ENCODE data around the gene VTI1A. TPM values are rescaled to one million over a fixed set of nuclear protein-coding genes. Genes with fewer than 3 reads are reported as not detected.

The VTI1A gene
- total and polyA plus RNA-seq, 2 of the 4 experiments (the other 2 are of a cell fraction) = 9.7 to 24.9 TPM

DNA sequence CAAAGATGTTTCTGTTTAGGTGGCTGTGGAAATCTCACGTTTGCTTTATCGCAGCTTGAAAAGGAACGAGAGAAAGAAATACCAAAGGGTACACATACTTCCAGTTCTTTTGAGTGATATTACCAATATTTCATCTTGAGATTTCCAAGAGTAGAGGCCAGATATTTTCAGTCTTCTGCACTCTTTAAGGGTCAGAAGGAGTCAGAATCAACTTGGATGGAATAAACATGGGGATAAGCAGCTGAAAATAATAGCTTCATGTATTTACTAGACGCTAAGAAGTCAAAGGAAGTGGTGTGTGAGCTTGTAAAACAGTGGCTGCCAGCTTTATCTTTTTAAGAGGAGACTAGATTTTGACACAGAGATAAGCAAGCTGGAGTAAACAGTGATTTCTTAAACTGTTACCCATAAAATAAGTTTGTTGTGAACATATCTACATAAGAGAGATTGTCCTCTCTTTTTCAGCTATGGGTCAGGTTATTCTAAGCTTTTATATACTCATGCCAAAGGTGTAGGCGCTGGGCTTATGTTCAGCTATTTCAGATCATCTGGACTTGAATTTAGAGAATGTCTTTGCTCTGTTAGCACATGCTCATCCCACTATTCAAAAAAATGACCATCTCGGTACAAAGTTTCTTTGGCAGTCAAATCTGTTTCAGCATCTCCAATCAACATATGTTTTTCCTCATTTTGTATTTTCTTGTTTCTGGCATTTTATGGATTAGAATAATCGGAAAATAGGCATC is 332.2 kb downstream of the VTI1A start:
- intact Hi-C loops (cut with micrococcal nuclease) (loop anchor here (2.0 to 5.0 kb wide), 2 partner anchors 14 to 173 kb away; partner anchors contain the start of gene TCF7L2), in situ Hi-C loops (cut with MboI; ENCODE audit: low sequenced_read_pairs) (no loop called here), dilution Hi-C loops (cut with HindIII; ENCODE audit: low sequenced_read_pairs, unreplicated experiment) (no loop called here)
- Histone ChIP-seq H3K36me3 (ENCODE audit: control insufficient read depth, insufficient read depth, low read length) (no peaks in the 10 kb centered on the region), H3K4me1 (ENCODE audit: control insufficient read depth, insufficient read depth, low read length) (no peaks in the 10 kb centered on the region; the same call in 1 of the 2 replicates), H3K27me3 (ENCODE audit: control insufficient read depth, insufficient read depth, low read length) (no peaks in the 10 kb centered on the region), H4K5ac (ENCODE audit: low read depth, low read length) (no peak overlapping the region), H4K20me1 (ENCODE audit: insufficient read depth, low read length) (no peaks in the 10 kb centered on the region), H3K27ac (ENCODE audit: insufficient read depth, low read length) (no peak overlapping the region), H2AFZ (replicated peaks; ENCODE audit: low read length, poor library complexity) (no peak overlapping the region), H2AK9ac (replicated peaks; ENCODE audit: low read depth, low read length, poor library complexity) (no peak overlapping the region), H2BK120ac (ENCODE audit: low read depth, low read length) (no peak overlapping the region), H2BK15ac (ENCODE audit: low read depth, low read length) (no peak overlapping the region), H4K8ac (ENCODE audit: low read depth in 2 of 2, low read length in 2 of 2) (no peak overlapping the region), H3K9ac (ENCODE audit: low read depth, low read length) (no peak overlapping the region), H3K4me2 (ENCODE audit: low read depth, low read length) (peak overlapping the region; percentile 61; the same call in 1 of the 2 replicates), H2BK5ac (ENCODE audit: low read depth, low read length, poor library complexity, severe bottlenecking) (no peak overlapping the region), H3K4me3 (ENCODE audit: insufficient read depth, low read depth, low read length) (no peak overlapping the region), H3K4ac (ENCODE audit: low read depth, low read length) (no peak overlapping the region), H3K14ac (replicated peaks; ENCODE audit: low read depth, low read length) (no peak overlapping the region), H3K23ac (ENCODE audit: low read depth, low read length) (no peak overlapping the region), H2AK5ac (ENCODE audit: low read depth, low read length) (no peak overlapping the region), H3K9me1 (ENCODE audit: insufficient read depth, low read length) (peaks cover 2% of the 10 kb centered on the region; the same call in 1 of the 2 replicates), H3K56ac (ENCODE audit: extremely low read depth, insufficient read depth, low read length) (no peak overlapping the region), H3K79me1 (ENCODE audit: low read depth in 1 of 2, low read length in 2 of 2) (no peaks in the 10 kb centered on the region), H3K9me3 (ENCODE audit: control insufficient read depth, insufficient read depth, low read length) (no peaks in the 10 kb centered on the region), H2BK20ac (ENCODE audit: low read depth, low read length) (no peak overlapping the region), H4K91ac (ENCODE audit: insufficient read depth, low read depth, low read length) (no peak overlapping the region), H3K18ac (ENCODE audit: low read depth, low read length) (no peak overlapping the region)
- ChIA-PET POLR2A (ENCODE audit: unreplicated experiment) (interaction anchor here (0.7 kb wide), 1 partner anchor 198 kb away, joined by 13 read pairs; no protein-coding TSS in a partner anchor), CTCF (no interaction called here)
- WGBS, 2 experiments (ENCODE audit: extremely low coverage in 2 of 2, insufficient read length in 1 of 2) = no CpG with 5 or more reads among the region's 7 CpGs
- ATAC-seq (ENCODE audit: low read depth) = peak; percentile 40; the same call in 1 of the 2 replicates
- DNase-seq = no peak
- BruUV-seq (replicated peaks) = no TSS peak
- TF ChIP-seq BHLHE40 (IDR thresholded peaks at IDR 0.05; ENCODE audit: low read depth, low read length) (no peak), CEBPB (IDR thresholded peaks at IDR 0.05; ENCODE audit: low read depth, low read length) (no peak), MXI1 (IDR thresholded peaks at IDR 0.05; ENCODE audit: borderline replicate concordance, low read depth, low read length) (no peak), POLR2A (IDR thresholded peaks at IDR 0.05; ENCODE audit: low read depth, low read length) (no peak), CHD1 (IDR thresholded peaks at IDR 0.05; ENCODE audit: low read depth, low read length) (no peak), SMC3 (IDR thresholded peaks at IDR 0.05; ENCODE audit: low read depth, low read length) (no peak), USF2 (IDR thresholded peaks at IDR 0.05; ENCODE audit: low read depth, low read length) (no peak), NFE2L2 (IDR thresholded peaks at IDR 0.05; ENCODE audit: low read depth, low read length) (no peak), RAD21 (IDR thresholded peaks at IDR 0.05; ENCODE audit: low read length) (no peak), RFX5 (IDR thresholded peaks at IDR 0.05; ENCODE audit: low read depth, low read length) (no peak), ELK1 (IDR thresholded peaks at IDR 0.05; ENCODE audit: borderline replicate concordance, low read depth, low read length) (no peak), MAZ (IDR thresholded peaks at IDR 0.05; ENCODE audit: borderline replicate concordance, low read depth, low read length) (no peak), MAFK (IDR thresholded peaks at IDR 0.05; ENCODE audit: low read depth, low read length) (no peak), RCOR1 (IDR thresholded peaks at IDR 0.05; ENCODE audit: insufficient replicate concordance, low read length) (no peak)
- TF ChIP-seq, protein P1, sequence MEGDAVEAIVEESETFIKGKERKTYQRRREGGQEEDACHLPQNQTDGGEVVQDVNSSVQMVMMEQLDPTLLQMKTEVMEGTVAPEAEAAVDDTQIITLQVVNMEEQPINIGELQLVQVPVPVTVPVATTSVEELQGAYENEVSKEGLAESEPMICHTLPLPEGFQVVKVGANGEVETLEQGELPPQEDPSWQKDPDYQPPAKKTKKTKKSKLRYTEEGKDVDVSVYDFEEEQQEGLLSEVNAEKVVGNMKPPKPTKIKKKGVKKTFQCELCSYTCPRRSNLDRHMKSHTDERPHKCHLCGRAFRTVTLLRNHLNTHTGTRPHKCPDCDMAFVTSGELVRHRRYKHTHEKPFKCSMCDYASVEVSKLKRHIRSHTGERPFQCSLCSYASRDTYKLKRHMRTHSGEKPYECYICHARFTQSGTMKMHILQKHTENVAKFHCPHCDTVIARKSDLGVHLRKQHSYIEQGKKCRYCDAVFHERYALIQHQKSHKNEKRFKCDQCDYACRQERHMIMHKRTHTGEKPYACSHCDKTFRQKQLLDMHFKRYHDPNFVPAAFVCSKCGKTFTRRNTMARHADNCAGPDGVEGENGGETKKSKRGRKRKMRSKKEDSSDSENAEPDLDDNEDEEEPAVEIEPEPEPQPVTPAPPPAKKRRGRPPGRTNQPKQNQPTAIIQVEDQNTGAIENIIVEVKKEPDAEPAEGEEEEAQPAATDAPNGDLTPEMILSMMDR (conservative IDR thresholded peaks at IDR 0.05; ENCODE audit: low read depth, low read length) = no peak

All from IMR-90 (cell line).